HepG2 (cell line): ENCODE measurements around the gene FRRS1. TPM values are rescaled to one million over a fixed set of nuclear protein-coding genes. Genes with fewer than 3 reads are reported as not detected.
A peak's percentile ranks its signal among the peaks of the same experiment; 100 is the strongest.

Experiments used
- ATAC-seq: fragments of 200-7000 bp; cut with Tn5 transposase; 3 replicates; pipeline ENCODE4 v1.9.1; 2020; ENCODE audit warnings: mild to moderate bottlenecking, moderate library complexity
- BruUV-seq: library from RNA; stranded (reverse); fragments of 400-500 nt; replicated peaks from 2 replicates; lab custom pipeline; 2021; lab: Mats Ljungman, UMichigan
- CTCF ChIA-PET: fragments of 300-600 bp; formaldehyde crosslinking; extraction: SDS; loops from one replicate; lab custom pipeline; 2021; ENCODE audit warnings: low total read pairs, inconsistent platforms, low intra/inter-chr PET ratio; lab: Yijun Ruan, JAX
- POLR2A ChIA-PET: fragments of 350-600 bp; sonication (Branson Sonifier 250); formaldehyde crosslinking; loops from one replicate; lab custom pipeline; 2020; ENCODE audit warnings: antibody characterized with exemption, inconsistent platforms; lab: Yijun Ruan, JAX
- DNase-seq: peaks from one replicate; pipeline ENCODE4 v3.0.0-alpha.2; 2015; ENCODE audit warnings: low spot score
- FAIRE-seq: peaks from 3 replicates; lab custom pipeline; 2011; peaks lifted over from hg19 to GRCh38; lab: Jason Lieb, UNC
- H2AFZ ChIP-seq: one replicate; pipeline ENCODE4 v1.6.1; 2011; ENCODE audit warnings: low read length, inconsistent platforms
- H3K27ac ChIP-seq: fragments of 300-600 bp; 3 replicates; pipeline ENCODE4 v1.8.0; 2011; ENCODE audit warnings: mixed run types, mild to moderate bottlenecking, mixed read lengths, low read length, inconsistent platforms; ENCODE audit not compliant: insufficient read depth; ENCODE audit errors: extremely low read length
- H3K27me3 ChIP-seq, 2 experiments: fragments of 200-600 bp in 1 of 2; 2 replicates in 1 of 2; 3 replicates in 1 of 2; pipeline versions ENCODE4 v1.6.0 to v1.8.0; 2011; ENCODE audit warnings: low read length in 2 of 2, mild to moderate bottlenecking in 2 of 2, moderate library complexity in 2 of 2, inconsistent platforms in 1 of 2; ENCODE audit not compliant: insufficient read depth in 2 of 2, control insufficient read depth in 1 of 2
- H3K36me3 ChIP-seq, 2 experiments: fragments of 200-600 bp in 1 of 2; replicated peaks in 1 of 2; 2 replicates in 1 of 2; 3 replicates in 1 of 2; pipeline versions ENCODE4 v1.5.1 to v1.8.0; 2011; ENCODE audit warnings: low read length in 2 of 2, inconsistent platforms in 1 of 2; ENCODE audit not compliant: insufficient read depth in 2 of 2, control insufficient read depth in 1 of 2
- H3K4me1 ChIP-seq: 2 replicates; pipeline ENCODE4 v1.5.1; 2012; ENCODE audit warnings: low read length, inconsistent platforms; ENCODE audit not compliant: insufficient read depth
- H3K4me2 ChIP-seq: 2 replicates; pipeline ENCODE4 v1.6.0; 2011; ENCODE audit warnings: low read depth, low read length, inconsistent platforms
- H3K4me3 ChIP-seq, 3 experiments: fragments of 200-600 bp in 1 of 3; sonication (generic), shearing (Covaris generic) in 1 of 3; replicated peaks in 1 of 3; 2 replicates each; pipeline ENCODE4 v1.5.1; 2011 to 2016; ENCODE audit warnings: low read length in 3 of 3, inconsistent platforms in 2 of 3, low read depth in 2 of 3, mild to moderate bottlenecking in 2 of 3, control low read depth in 1 of 3, mixed read lengths in 1 of 3; ENCODE audit not compliant: insufficient read depth in 1 of 3
- H3K79me2 ChIP-seq: one replicate; pipeline ENCODE4 v1.6.1; 2011; ENCODE audit warnings: low read length, inconsistent platforms; ENCODE audit not compliant: insufficient read depth
- H3K9ac ChIP-seq: 2 replicates; pipeline ENCODE4 v1.6.0; 2011; ENCODE audit warnings: mild to moderate bottlenecking, low read depth, low read length, inconsistent platforms; ENCODE audit not compliant: insufficient read depth
- H3K9me3 ChIP-seq: 2 replicates; pipeline ENCODE4 v1.5.1; 2012; ENCODE audit warnings: mild to moderate bottlenecking, low read length
- H4K20me1 ChIP-seq: 2 replicates; pipeline ENCODE4 v1.6.0; 2011; ENCODE audit warnings: inconsistent platforms, mild to moderate bottlenecking, low read length, moderate library complexity; ENCODE audit not compliant: insufficient read depth
- CEBPB ChIP-seq: IDR thresholded peaks from 2 replicates; pipeline ENCODE4 v1.6.1; 2011; ENCODE audit warnings: low read depth, low read length, improper control_type of control experiment, borderline replicate concordance
- DMAP1 ChIP-seq: IDR thresholded peaks from 2 replicates; pipeline ENCODE4 v1.6.1; 2016
- FOXM1 ChIP-seq: sonication (generic); formaldehyde crosslinking; IDR thresholded peaks from 2 replicates; pipeline ENCODE4 v1.5.0; 2020; ENCODE audit warnings: missing genetic modification reagents
- HOMEZ ChIP-seq: IDR thresholded peaks from 2 replicates; pipeline ENCODE4 v1.6.1; 2016; ENCODE audit warnings: low read depth
- LBX2 ChIP-seq: sonication (generic); formaldehyde crosslinking; IDR thresholded peaks from 2 replicates; pipeline ENCODE4 v1.5.0; 2020; ENCODE audit warnings: missing genetic modification reagents, mild to moderate bottlenecking, borderline replicate concordance
- MIXL1 ChIP-seq: IDR thresholded peaks from 2 replicates; pipeline ENCODE4 v1.6.1; 2016
- NCOA2 ChIP-seq: sonication (generic); formaldehyde crosslinking; IDR thresholded peaks from 2 replicates; pipeline ENCODE4 v1.8.0; 2022; ENCODE audit warnings: inconsistent platforms
- NPAS2 ChIP-seq: sonication (generic); formaldehyde crosslinking; IDR thresholded peaks from 2 replicates; pipeline ENCODE4 v1.8.0; 2022; ENCODE audit warnings: mild to moderate bottlenecking, missing genetic modification reagents, borderline replicate concordance
- POGZ ChIP-seq: sonication (generic); formaldehyde crosslinking; IDR thresholded peaks from 2 replicates; pipeline ENCODE4 v1.4.0; 2020; ENCODE audit warnings: mild to moderate bottlenecking, missing genetic modification reagents
- PPARG ChIP-seq: conservative IDR thresholded peaks from 2 replicates; pipeline ENCODE4 v1.6.1; 2016; ENCODE audit warnings: missing biosample characterization, missing genetic modification reagents
- SALL2 ChIP-seq: sonication (generic); formaldehyde crosslinking; IDR thresholded peaks from 2 replicates; pipeline ENCODE4 v1.8.1; 2023; ENCODE audit warnings: mild to moderate bottlenecking, missing genetic modification reagents, inconsistent platforms
- SIN3B ChIP-seq: fragments of 150-350 bp; IDR thresholded peaks from 2 replicates; pipeline ENCODE4 v1.6.1; 2014; ENCODE audit warnings: low read length
- SMC3 ChIP-seq: IDR thresholded peaks from 2 replicates; pipeline ENCODE4 v1.6.1; 2011; ENCODE audit warnings: low read length, improper control_type of control experiment
- TIGD3 ChIP-seq: sonication (generic); formaldehyde crosslinking; IDR thresholded peaks from 2 replicates; pipeline ENCODE4 v1.5.1; 2020; ENCODE audit warnings: mild to moderate bottlenecking, missing genetic modification reagents, borderline replicate concordance
- ZBTB44 ChIP-seq: sonication (generic); formaldehyde crosslinking; IDR thresholded peaks from 2 replicates; pipeline ENCODE4 v1.4.0; 2020; ENCODE audit warnings: missing genetic modification reagents
- ZMYM4 ChIP-seq: sonication (generic); formaldehyde crosslinking; IDR thresholded peaks from 2 replicates; pipeline ENCODE4 v1.8.1; 2023; ENCODE audit warnings: mild to moderate bottlenecking, missing genetic modification reagents
- ZNF331 ChIP-seq: sonication (generic); formaldehyde crosslinking; IDR thresholded peaks from 2 replicates; pipeline ENCODE4 v1.4.0; 2020; ENCODE audit warnings: missing genetic modification reagents
- ZSCAN22 ChIP-seq: sonication (generic); formaldehyde crosslinking; IDR thresholded peaks from 2 replicates; pipeline ENCODE4 v1.4.0; 2020; ENCODE audit warnings: mild to moderate bottlenecking, missing genetic modification reagents
- WGBS: methylation state at CpG from one replicate; pipeline ENCODE4 v1.1.6; 2017; ENCODE audit warnings: low lambda C conversion rate; 5-methylcytosine and 5-hydroxymethylcytosine counted together
- in situ Hi-C: cut with HindIII; loops from 2 replicates; pipeline ENCODE4 v1.10.0; 2017; ENCODE audit warnings: low pct_unique_long_range_greater_than_20kb; ENCODE audit not compliant: extremely low pct_ligation_motif_present
- intact Hi-C: fragments of 100-400 bp; cut with micrococcal nuclease; formaldehyde crosslinking; loops from one replicate; pipeline ENCODE4 v1.10.0; 2022; ENCODE audit not compliant: unreplicated experiment
- polyA plus RNA-seq, 8 experiments: library from polyadenylated mRNA; depleted of rRNA in 3 of 8; stranded (reverse) in 7 of 8; unstranded in 1 of 8; fragments of >200 nt; fragmentation: Illumina TruSeq in 4 of 8; extraction: Trizol in 4 of 8; gene quantifications; 2 replicates each; pipeline versions ENCODE4 v1.2.1 to v1.2.3, GENCODE V29; 2011 to 2016; ENCODE audit warnings: low read depth in 4 of 8, missing spikeins in 1 of 8, mixed read lengths in 1 of 8; ENCODE audit not compliant: insufficient read depth in 1 of 8
- total RNA-seq, 5 experiments: library from RNA; depleted of rRNA; stranded (reverse); fragments of >200 nt; fragmentation: Illumina TruSeq; extraction: Trizol; gene quantifications; 2 replicates each; pipeline ENCODE4 v1.2.3, GENCODE V29; 2016; ENCODE audit warnings: low read depth in 1 of 5

The FRRS1 gene
- total and polyA plus RNA-seq, 2 of the 13 experiments (the other 11 are each of a cell fraction or from before 2014, with no cell fraction given) = 22.6 to 23.4 TPM

- TF ChIP-seq POGZ = peak; percentile 56; the same call in 1 of the 2 replicates
- 0 out of 2 replicates have a peak, but pooled peaks have one; percentile 14 for TF ChIP-seq ZNF331 (CRISPR knock-in tag)
- peak; percentile 96; the same call in 1 of the 2 replicates for TF ChIP-seq HOMEZ (CRISPR knock-in tag)
- TF ChIP-seq DMAP1 (CRISPR knock-in tag) = no peak
- no peak for TF ChIP-seq NCOA2 (CRISPR knock-in tag)
- TF ChIP-seq MIXL1 (CRISPR knock-in tag) = 0 out of 2 replicates have a peak, but pooled peaks have one; percentile 9
- peak; percentile 67 for TF ChIP-seq ZMYM4 (CRISPR knock-in tag)
Measured at GRCh38 chr1:99754055-99754626, 12.3 kb downstream of the FRRS1 start (continued).

GRCh38 chr1:99751877-99752504 lies 14.4 kb downstream of the FRRS1 start:
- Histone ChIP-seq H3K4me1 (peaks cover 83% of the 10 kb centered on the region), H4K20me1 (no peaks in the 10 kb centered on the region), H3K27ac (peak overlapping the region; percentile 11), H3K4me3 (no peak overlapping the region), H3K9ac (no peak overlapping the region), H3K9me3 (no peaks in the 10 kb centered on the region), H2AFZ (no peak overlapping the region), H3K4me2 (no peak overlapping the region), H3K79me2 (peaks cover 59% of the 10 kb centered on the region), H3K27me3 (no peaks in the 10 kb centered on the region), H3K36me3 (no peaks in the 10 kb centered on the region; a peak in 2 of 5 replicates)
- CTCF ChIA-PET = no interaction called here
- FAIRE-seq (no peak), DNase-seq (no peak), ATAC-seq (no peak)
- POLR2A ChIA-PET = no interaction called here
- 94% methylated on average over 1 of the region's 1 CpG for WGBS
- intact Hi-C loops (no loop called here), in situ Hi-C loops (no loop called here)
- BruUV-seq = no TSS peak
- TF ChIP-seq TIGD3 (CRISPR knock-in tag) (no peak), SMC3 (no peak), PPARG (CRISPR knock-in tag) (no peak), LBX2 (CRISPR knock-in tag) (no peak), SALL2 (CRISPR knock-in tag) (no peak), SIN3B (no peak), FOXM1 (CRISPR knock-in tag) (no peak), NPAS2 (CRISPR knock-in tag) (no peak), ZSCAN22 (CRISPR knock-in tag) (no peak), CEBPB (no peak), ZBTB44 (no peak)
